ENCODE measurements around the gene ZIC5.

- TF ChIP-seq POLR2A (IDR thresholded peaks at IDR 0.05) (no peak), CTCF (IDR thresholded peaks at IDR 0.05) (no peak), POLR2AphosphoS5 (IDR thresholded peaks at IDR 0.05) (no peak)
These were observed 18.3 kb downstream of the ZIC5 start for GRCh38 chr13:99953138-99953755.

Measured in prostate gland (tissue), 2 donors.